Head of caudate nucleus (tissue), 42 donors: ENCODE data around the gene INSRR.

ENCODE experiments used
- DNase-seq, 42 donors: peaks; one replicate each; pipeline versions ENCODE4 v3.0.0 to v3.0.0-alpha.2; 2020 to 2021; ENCODE audit warnings: mixed read lengths in 7 of 42
- intact Hi-C: fragments of 100-400 bp; cut with DNase I; formaldehyde crosslinking; loops from one replicate; pipeline ENCODE4 v1.15.0; 2022

The INSRR gene

GRCh38 chr1:156858959-156859522, at the start of gene INSRR:
Gene INSRR (minus strand): TSS chr1:156859117. CDS start chr1:156858621, 496 bp downstream.
- no peak for DNase-seq
- intact Hi-C loops = no loop called here

GRCh38 chr1:156908541-156908940, 49.6 kb upstream of the INSRR start:
- intact Hi-C loops = no loop called here
- no peak for DNase-seq

DNA sequence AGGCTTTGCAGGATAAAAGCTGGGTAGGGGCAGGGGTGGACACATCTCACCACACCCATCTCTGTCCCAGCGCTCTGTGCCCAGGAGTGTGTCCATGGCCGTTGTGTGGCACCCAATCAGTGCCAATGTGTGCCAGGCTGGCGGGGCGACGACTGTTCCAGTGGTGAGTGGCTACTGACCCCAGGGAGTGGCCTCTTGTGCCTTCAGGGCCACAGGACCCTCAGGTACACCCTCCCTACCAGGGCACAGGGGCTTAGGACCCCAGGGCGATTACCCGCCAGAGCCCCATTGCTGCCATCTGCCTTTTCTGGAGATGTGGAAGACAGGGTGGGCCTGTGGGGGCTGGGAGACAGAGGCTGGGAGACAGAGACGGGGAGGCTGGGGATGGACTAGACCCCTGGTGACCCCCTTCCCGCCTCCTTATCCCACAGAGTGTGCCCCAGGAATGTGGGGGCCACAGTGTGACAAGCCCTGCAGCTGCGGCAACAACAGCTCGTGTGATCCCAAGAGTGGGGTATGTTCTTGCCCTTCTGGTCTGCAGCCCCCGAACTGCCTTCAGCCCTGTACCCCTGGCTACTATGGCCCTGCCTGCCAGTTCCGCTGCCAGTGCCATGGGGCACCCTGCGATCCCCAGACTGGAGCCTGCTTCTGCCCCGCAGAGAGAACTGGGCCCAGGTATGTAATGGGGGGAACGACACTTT, 47.4 kb upstream of the INSRR start:
- intact Hi-C loops = no loop called here
- DNase-seq = no peak

GRCh38 chr1:156905651-156906050, 46.7 kb upstream of the INSRR start:
- intact Hi-C loops = no loop called here
- no peak for DNase-seq

GRCh38 chr1:156905176-156905575, 46.3 kb upstream of the INSRR start:
- DNase-seq = no peak
- intact Hi-C loops = no loop called here

- intact Hi-C loops = no loop called here
These were observed 45.5 kb upstream of the INSRR start for GRCh38 chr1:156904187-156904959.

GRCh38 chr1:156903328-156904091, 44.6 kb upstream of the INSRR start:
- no peak for DNase-seq
- intact Hi-C loops = no loop called here

More at GRCh38 chr1:156904187-156904959, 45.5 kb upstream of the INSRR start:
- DNase-seq = no peak

- no peak for DNase-seq
- intact Hi-C loops = no loop called here
These were observed 43.3 kb upstream of the INSRR start for GRCh38 chr1:156901966-156902915.

DNA sequence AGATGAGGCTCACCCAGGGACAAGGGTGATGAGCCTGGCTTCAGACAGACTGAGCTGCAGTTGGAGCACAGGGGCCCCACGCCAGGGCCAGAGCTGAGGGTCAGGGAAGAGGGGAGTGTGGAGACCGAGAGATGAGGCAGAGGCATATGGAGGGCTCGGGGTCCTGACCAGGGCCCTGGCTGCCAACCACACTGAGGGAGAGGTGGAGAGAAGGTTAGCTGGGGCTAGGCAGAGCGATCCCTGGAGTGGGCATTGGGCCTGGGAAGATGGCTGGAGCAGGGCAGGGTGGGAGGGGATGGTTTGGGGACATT, 42.6 kb upstream of the INSRR start:
- intact Hi-C loops = no loop called here
- no peak for DNase-seq

- intact Hi-C loops = no loop called here
- no peak for DNase-seq
These were observed 42.1 kb upstream of the INSRR start for GRCh38 chr1:156900896-156901589.

- DNase-seq = no peak
- intact Hi-C loops = no loop called here
These were observed 41.2 kb upstream of the INSRR start for GRCh38 chr1:156899956-156900718.

DNA sequence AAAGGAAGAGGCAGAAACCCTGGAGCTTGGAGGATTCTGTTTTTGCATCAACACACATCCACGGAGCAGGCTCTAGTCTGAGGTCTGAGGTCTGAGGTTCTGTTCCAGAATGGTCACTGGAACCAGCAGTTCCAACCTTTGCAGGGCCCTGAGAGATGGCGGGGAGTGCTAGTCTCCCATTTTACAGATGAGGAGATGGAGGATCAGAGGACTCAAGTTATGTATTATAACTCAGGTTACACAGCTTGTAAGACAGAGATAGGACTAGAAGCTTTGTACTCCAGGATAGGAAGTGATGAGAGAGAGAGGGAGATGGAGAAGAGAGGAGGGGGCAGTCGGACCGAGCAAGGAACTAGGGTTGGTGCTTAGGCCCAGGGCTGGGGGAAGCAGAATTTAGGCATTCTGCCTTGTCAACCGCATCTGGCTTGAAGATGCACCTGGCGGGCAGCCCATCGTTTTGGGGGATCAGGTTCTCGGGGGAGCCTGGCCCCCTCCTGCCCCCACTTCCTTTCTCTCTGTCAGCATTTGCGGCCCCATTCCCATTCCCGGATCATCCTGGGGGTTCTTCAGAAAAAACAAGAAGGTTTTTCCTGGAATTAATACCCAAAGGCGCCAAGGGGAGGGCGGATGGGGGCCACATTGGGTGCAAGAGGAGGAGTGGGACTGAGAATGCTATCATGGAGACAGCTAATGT, 40.2 kb upstream of the INSRR start:
- no peak for DNase-seq
- intact Hi-C loops = no loop called here

- DNase-seq = no peak
- intact Hi-C loops = no loop called here
These were observed 39.2 kb upstream of the INSRR start for GRCh38 chr1:156898161-156898566.

DNA sequence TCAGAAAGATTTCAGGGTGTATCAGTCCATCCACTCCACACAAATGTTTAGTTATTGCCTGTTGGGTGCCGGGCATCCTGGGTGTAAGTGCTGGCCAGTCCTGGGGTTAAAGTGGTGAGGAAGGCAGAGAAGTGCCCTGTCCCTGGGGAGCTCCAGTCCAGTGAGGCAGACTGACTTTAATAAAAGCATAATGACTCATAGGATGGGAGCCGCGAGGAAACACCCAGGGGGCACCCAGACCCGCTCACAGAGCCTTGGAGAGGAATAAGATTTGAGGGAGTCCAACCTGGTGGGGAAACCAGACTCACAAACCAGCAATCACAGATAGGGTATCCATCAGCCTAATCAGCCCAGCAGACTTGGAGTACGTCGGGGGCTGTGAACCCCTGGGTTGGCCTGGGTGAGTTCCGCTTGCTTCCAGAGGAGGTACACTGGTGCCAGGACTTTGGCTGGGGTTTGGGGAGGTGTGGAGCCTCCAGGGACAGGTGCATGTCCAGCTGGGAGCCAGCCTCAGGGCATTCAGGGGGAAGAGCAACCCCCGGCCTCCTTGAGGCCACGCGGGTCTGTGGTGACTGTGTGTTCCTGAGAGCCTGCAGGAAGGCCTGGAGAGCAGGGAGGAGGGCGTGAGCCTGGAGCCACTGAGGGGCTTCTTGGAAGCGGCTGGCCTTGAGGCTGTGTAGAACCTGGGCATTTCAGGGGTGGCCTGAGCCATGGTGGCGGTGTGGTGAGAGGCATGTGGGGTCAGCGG, 38.3 kb upstream of the INSRR start:
- intact Hi-C loops = no loop called here
- no peak for DNase-seq

DNA sequence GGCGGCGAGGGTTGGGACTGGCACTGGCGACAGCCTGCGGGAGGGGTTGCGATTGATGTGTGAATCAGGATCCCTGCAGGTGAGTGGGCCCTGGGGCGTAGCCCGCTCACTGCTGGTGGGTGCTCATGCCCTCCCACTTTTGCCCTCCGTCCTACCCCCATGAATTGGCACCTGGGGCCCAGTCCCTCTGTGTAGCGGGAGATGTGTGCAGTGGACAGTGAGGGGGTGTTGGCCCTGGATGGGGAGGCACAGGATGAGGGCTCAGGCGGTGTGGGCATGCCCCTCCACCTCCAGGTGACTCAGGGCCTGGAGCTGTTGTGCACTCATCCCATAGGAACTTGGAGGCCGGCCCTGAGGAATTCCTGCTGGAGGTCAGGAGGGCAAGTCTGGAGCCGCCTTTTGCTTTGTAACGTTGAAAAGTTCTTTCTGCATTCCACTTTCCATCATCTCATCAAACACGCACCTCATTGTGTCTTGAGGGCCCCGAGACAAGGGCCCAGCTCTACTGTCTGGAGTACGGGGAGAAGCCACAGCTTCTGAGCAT, 37.6 kb upstream of the INSRR start:
- intact Hi-C loops = no loop called here
- DNase-seq = no peak

GRCh38 chr1:156895927-156896326, 37.0 kb upstream of the INSRR start:
- intact Hi-C loops = no loop called here
- DNase-seq = no peak
